Retinal pigment epithelial cell (primary cell): Measurements from ENCODE around the gene SUGT1.
"Not testable (repeated sequence)": the region's sequence is repeated elsewhere in the genome, so short reads cannot be mapped to it uniquely, and the experiment has no call there.

Experiments used
- DNase-seq: peaks from one replicate; pipeline ENCODE4 v3.0.0-alpha.2; 2010; ENCODE audit warnings: low read depth
- H3K4me3 ChIP-seq: 2 replicates; pipeline ENCODE4 v1.5.1; 2011; ENCODE audit warnings: mild to moderate bottlenecking, low read length, control low read depth, moderate library complexity
- CTCF ChIP-seq: conservative IDR thresholded peaks from 2 replicates; pipeline ENCODE4 v1.5.1; 2011; ENCODE audit warnings: low read depth, low read length, control low read depth, inconsistent platforms

Gene SUGT1

DNA sequence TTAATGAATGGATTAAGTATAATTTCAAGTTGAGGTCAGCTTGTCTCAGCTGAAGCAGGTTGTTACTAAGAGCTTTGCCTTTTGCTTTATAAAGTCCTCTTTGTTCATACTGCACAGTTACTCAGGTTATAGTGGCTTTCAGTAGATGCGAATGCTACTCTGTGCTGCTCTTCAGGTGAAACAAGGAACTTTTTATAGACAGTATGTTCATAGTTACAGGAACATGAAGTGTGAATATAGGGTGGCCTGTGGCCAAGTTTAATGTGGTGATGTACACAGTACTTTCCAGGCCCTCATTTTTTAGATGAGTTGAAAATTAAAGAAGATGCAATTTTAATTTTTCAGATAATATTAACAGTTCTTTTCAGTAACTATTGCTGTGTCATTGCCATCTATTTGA, 20.8 kb downstream of the SUGT1 start:
- no peak overlapping the region for H3K4me3 ChIP-seq
- no peak for DNase-seq
- no peak for TF ChIP-seq CTCF

- H3K4me3 ChIP-seq = no peak overlapping the region
- no peak for TF ChIP-seq CTCF
- DNase-seq = no peak
Observed at GRCh38 chr13:52677823-52678222, 25.2 kb downstream of the SUGT1 start.

GRCh38 chr13:52685806-52686205, 33.2 kb downstream of the SUGT1 start:
- H3K4me3 ChIP-seq, DNase-seq: not testable (repeated sequence)

GRCh38 chr13:52686376-52686775, 33.7 kb downstream of the SUGT1 start:
- no peak overlapping the region for H3K4me3 ChIP-seq
- no peak for TF ChIP-seq CTCF
- no peak for DNase-seq

DNA sequence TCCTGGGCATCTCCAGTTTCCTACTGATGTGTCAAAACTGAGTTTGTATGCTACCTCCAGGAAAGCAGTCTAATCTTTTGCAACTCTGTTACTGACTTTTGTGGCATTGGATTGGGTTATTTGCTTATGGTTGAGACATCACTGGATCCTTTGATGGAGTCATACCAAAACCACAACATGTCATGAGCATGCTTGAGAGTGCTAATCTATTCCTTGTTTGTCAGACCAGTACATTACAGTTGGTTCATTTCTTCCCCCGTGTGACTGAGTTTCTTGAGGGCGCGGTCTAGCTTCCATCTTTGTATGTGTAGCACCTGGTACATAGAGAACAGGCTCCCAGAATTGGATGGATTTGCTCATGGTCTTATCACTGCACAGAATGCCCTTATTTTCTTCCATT, 43.2 kb downstream of the SUGT1 start:
- DNase-seq = no peak
- no peak overlapping the region for H3K4me3 ChIP-seq
- TF ChIP-seq CTCF = no peak

DNA sequence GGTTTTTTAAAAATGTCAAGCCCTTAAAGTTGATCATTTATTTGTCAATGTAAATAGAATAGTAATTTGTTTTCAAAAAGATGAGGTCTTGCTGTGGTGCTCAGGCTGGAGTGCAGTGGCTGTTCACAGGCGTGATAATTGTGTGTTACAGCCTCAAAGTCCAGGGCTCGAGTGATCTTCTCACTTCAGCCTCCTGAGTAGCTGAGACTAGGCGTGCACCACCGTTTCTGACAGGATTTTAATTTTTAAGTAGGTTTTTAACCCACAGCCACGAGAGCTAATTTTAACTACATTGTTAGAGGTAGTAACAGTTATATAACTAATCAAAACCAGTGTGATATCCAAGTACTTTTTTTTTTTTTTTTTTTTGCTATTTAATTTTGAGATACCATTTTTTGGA, 43.9 kb downstream of the SUGT1 start:
- no peak overlapping the region for H3K4me3 ChIP-seq
- TF ChIP-seq CTCF = no peak
- DNase-seq = no peak

DNA sequence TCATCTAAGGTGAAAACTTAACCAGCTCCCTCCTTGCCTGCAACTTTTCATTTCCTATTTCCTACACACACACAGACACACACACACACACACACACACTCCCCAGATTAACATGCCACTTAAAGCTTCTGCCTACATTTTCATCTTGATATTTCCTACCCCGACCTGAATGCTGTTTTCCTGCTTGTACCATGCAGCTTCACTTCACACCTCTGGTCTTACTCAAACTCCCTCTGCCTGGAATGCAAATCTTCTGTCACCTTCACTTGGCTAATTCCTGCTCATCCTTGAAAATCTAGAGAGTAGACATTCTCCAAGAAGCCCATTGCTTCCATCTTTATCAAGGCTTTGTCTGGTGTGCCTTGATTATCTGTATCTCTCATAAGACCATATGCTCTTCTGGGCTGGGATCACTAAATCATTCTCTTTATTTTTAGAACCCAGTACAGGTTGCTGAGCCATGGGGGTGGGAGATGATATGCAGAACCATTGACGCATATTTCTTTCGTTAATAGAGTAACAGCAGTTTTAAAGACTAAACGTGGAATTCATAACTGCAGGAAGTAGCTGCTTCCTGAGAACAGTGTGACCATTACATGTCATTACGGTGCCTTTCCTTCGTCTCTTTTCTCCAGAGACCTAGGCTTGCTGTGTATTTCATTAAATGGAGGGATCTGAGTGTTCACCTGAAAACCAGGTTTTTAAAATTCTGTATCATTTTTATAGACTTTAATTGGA, 49.3 kb downstream of the SUGT1 start:
- H3K4me3 ChIP-seq = no peak overlapping the region
- no peak for DNase-seq
- TF ChIP-seq CTCF = no peak

GRCh38 chr13:52703482-52703881, 50.8 kb downstream of the SUGT1 start:
- TF ChIP-seq CTCF = no peak

More at GRCh38 chr13:52703482-52703881, 50.8 kb downstream of the SUGT1 start:
- H3K4me3 ChIP-seq = no peak overlapping the region
- DNase-seq = no peak
